ENCODE measurements around the gene THOC5.

The THOC5 gene

DNA sequence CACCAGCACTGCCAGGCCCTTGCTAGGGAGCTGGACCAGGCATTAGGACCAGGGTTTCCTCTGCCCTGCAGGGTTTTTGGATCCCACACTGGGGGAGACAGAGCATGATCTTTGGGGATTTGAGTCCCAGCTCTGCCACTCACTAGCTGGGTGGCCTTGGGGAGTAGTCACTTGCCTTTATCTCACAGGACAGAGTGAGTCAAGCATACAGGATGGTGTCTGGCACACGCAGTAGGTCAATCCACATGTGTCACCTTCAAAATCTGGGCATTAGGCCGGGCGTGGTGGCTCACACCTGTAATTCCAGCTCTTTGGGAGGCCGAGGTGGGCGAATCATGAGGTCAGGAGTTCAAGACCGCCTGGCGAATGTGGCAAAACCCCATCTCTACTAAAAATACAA lies 70.8 kb downstream of the THOC5 start:
- ATAC-seq, result no peak
- no peak for TF ChIP-seq ZNF8 (CRISPR knock-in tag; IDR thresholded peaks at IDR 0.05)
- TF ChIP-seq GLIS3 (CRISPR knock-in tag; IDR thresholded peaks at IDR 0.05), result no peak
- TF ChIP-seq, protein P1, sequence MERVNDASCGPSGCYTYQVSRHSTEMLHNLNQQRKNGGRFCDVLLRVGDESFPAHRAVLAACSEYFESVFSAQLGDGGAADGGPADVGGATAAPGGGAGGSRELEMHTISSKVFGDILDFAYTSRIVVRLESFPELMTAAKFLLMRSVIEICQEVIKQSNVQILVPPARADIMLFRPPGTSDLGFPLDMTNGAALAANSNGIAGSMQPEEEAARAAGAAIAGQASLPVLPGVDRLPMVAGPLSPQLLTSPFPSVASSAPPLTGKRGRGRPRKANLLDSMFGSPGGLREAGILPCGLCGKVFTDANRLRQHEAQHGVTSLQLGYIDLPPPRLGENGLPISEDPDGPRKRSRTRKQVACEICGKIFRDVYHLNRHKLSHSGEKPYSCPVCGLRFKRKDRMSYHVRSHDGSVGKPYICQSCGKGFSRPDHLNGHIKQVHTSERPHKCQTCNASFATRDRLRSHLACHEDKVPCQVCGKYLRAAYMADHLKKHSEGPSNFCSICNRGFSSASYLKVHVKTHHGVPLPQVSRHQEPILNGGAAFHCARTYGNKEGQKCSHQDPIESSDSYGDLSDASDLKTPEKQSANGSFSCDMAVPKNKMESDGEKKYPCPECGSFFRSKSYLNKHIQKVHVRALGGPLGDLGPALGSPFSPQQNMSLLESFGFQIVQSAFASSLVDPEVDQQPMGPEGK (CRISPR knock-in tag; IDR thresholded peaks at IDR 0.05; ENCODE audit: borderline replicate concordance), result no peak
- TF ChIP-seq ZFP3 (CRISPR knock-in tag; IDR thresholded peaks at IDR 0.05), result no peak
- TF ChIP-seq, protein P2, sequence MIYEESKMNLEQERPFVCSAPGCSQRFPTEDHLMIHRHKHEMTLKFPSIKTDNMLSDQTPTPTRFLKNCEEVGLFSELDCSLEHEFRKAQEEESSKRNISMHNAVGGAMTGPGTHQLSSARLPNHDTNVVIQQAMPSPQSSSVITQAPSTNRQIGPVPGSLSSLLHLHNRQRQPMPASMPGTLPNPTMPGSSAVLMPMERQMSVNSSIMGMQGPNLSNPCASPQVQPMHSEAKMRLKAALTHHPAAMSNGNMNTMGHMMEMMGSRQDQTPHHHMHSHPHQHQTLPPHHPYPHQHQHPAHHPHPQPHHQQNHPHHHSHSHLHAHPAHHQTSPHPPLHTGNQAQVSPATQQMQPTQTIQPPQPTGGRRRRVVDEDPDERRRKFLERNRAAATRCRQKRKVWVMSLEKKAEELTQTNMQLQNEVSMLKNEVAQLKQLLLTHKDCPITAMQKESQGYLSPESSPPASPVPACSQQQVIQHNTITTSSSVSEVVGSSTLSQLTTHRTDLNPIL (CRISPR knock-in tag; IDR thresholded peaks at IDR 0.05; ENCODE audit: low read depth), result no peak
- no peak for TF ChIP-seq TCF4 (CRISPR knock-in tag; IDR thresholded peaks at IDR 0.05; ENCODE audit: borderline replicate concordance)
- no peak for TF ChIP-seq ZNF70 (CRISPR knock-in tag; IDR thresholded peaks at IDR 0.05)
- TF ChIP-seq CSDC2 (CRISPR knock-in tag; IDR thresholded peaks at IDR 0.05), result no peak
- TF ChIP-seq TOX (CRISPR knock-in tag; IDR thresholded peaks at IDR 0.05; ENCODE audit: borderline replicate concordance), result no peak
- TF ChIP-seq ZC3H10 (CRISPR knock-in tag; IDR thresholded peaks at IDR 0.05), result no peak
- TF ChIP-seq, protein P3, sequence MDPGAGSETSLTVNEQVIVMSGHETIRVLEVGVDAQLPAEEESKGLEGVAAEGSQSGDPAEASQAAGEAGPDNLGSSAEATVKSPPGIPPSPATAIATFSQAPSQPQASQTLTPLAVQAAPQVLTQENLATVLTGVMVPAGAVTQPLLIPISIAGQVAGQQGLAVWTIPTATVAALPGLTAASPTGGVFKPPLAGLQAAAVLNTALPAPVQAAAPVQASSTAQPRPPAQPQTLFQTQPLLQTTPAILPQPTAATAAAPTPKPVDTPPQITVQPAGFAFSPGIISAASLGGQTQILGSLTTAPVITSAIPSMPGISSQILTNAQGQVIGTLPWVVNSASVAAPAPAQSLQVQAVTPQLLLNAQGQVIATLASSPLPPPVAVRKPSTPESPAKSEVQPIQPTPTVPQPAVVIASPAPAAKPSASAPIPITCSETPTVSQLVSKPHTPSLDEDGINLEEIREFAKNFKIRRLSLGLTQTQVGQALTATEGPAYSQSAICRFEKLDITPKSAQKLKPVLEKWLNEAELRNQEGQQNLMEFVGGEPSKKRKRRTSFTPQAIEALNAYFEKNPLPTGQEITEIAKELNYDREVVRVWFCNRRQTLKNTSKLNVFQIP (CRISPR knock-in tag; IDR thresholded peaks at IDR 0.05; ENCODE audit: borderline replicate concordance, low read depth), result no peak
- no peak for TF ChIP-seq PPARA (CRISPR knock-in tag; IDR thresholded peaks at IDR 0.05; ENCODE audit: borderline replicate concordance)
- TF ChIP-seq, protein P4, sequence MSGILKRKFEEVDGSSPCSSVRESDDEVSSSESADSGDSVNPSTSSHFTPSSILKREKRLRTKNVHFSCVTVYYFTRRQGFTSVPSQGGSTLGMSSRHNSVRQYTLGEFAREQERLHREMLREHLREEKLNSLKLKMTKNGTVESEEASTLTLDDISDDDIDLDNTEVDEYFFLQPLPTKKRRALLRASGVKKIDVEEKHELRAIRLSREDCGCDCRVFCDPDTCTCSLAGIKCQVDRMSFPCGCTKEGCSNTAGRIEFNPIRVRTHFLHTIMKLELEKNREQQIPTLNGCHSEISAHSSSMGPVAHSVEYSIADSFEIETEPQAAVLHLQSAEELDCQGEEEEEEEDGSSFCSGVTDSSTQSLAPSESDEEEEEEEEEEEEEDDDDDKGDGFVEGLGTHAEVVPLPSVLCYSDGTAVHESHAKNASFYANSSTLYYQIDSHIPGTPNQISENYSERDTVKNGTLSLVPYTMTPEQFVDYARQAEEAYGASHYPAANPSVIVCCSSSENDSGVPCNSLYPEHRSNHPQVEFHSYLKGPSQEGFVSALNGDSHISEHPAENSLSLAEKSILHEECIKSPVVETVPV (CRISPR knock-in tag; IDR thresholded peaks at IDR 0.05), result no peak
- no peak for TF ChIP-seq ZNF565 (CRISPR knock-in tag; conservative IDR thresholded peaks at IDR 0.05; ENCODE audit: low read depth)
- TF ChIP-seq BACH2 (CRISPR knock-in tag; IDR thresholded peaks at IDR 0.05; ENCODE audit: borderline replicate concordance), result no peak
- TF ChIP-seq, protein P5, sequence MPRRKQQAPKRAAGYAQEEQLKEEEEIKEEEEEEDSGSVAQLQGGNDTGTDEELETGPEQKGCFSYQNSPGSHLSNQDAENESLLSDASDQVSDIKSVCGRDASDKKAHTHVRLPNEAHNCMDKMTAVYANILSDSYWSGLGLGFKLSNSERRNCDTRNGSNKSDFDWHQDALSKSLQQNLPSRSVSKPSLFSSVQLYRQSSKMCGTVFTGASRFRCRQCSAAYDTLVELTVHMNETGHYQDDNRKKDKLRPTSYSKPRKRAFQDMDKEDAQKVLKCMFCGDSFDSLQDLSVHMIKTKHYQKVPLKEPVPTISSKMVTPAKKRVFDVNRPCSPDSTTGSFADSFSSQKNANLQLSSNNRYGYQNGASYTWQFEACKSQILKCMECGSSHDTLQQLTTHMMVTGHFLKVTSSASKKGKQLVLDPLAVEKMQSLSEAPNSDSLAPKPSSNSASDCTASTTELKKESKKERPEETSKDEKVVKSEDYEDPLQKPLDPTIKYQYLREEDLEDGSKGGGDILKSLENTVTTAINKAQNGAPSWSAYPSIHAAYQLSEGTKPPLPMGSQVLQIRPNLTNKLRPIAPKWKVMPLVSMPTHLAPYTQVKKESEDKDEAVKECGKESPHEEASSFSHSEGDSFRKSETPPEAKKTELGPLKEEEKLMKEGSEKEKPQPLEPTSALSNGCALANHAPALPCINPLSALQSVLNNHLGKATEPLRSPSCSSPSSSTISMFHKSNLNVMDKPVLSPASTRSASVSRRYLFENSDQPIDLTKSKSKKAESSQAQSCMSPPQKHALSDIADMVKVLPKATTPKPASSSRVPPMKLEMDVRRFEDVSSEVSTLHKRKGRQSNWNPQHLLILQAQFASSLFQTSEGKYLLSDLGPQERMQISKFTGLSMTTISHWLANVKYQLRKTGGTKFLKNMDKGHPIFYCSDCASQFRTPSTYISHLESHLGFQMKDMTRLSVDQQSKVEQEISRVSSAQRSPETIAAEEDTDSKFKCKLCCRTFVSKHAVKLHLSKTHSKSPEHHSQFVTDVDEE (CRISPR knock-in tag; IDR thresholded peaks at IDR 0.05), result no peak

DNA sequence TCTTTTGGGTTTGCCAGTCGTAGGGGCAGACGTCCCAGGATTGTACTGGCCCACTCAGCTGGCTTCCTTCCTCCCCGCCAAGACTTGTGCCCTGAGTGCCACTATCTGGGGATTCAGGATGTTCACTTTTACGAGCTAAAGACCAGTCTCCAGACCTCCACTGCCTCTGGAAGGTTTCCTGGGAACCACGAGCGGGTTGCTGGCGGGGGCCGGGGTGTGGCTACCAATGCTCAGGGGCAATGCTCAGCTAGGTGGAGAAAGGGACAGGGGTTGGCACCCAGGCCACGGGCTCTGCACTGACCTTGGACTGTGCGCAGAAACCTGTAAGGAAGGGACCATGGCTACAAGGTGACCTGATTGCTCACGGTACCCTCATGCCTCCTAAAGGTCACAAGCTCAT lies 71.3 kb downstream of the THOC5 start:
- no peak for ATAC-seq
- TF ChIP-seq TCF4 (CRISPR knock-in tag; IDR thresholded peaks at IDR 0.05; ENCODE audit: borderline replicate concordance) (no peak), ESRRG (CRISPR knock-in tag; IDR thresholded peaks at IDR 0.05) (no peak)
- TF ChIP-seq, protein P4 (CRISPR knock-in tag; IDR thresholded peaks at IDR 0.05), result no peak

DNA sequence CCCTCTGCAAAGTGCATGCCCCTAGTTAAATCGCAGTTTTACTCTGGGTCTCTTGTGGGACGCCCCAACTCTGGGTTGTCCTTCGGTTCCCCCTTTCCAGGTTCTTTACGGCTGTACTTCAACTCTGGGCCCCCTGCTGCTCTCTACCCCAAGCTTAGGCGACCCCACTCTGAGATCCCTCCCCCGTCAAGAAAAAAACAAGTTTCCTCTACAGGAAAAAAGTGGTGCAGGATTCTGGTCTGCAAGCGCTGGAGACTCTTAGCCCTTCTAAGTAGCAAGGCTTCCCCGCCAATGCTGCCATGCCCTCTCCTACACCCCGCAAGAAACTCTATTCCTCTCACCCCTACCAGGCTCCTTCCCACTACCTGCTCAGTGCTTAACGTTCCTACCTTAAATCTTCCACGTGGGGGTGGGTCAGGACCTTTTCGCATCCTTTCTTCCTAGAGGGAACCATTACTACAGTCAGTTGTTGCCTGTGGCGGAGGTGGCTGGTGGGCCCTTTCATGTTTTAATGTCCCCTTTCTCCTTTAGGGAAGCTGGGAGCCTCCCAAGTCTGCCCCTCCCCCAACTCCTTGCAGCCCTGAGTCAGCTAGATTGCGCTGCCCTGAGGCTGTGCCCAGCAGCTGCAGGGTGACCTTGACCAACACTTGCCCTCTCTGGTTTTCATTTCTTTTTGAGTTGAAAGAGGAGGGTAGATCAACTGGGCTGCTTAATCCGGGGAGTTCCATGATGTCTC lies 72.1 kb downstream of the THOC5 start:
- peak; percentile 26; the same call in 2 of the 3 replicates for ATAC-seq
- TF ChIP-seq, protein P5 (CRISPR knock-in tag; IDR thresholded peaks at IDR 0.05), result no peak
- no peak for TF ChIP-seq ESRRG (CRISPR knock-in tag; IDR thresholded peaks at IDR 0.05)
- TF ChIP-seq BACH2 (CRISPR knock-in tag; IDR thresholded peaks at IDR 0.05; ENCODE audit: borderline replicate concordance), result no peak
- TF ChIP-seq GLIS3 (CRISPR knock-in tag; IDR thresholded peaks at IDR 0.05), result no peak
- TF ChIP-seq, protein P1 (CRISPR knock-in tag; IDR thresholded peaks at IDR 0.05; ENCODE audit: borderline replicate concordance), result no peak
